Measurements from ENCODE around the gene COX11.

The COX11 gene, protein sequence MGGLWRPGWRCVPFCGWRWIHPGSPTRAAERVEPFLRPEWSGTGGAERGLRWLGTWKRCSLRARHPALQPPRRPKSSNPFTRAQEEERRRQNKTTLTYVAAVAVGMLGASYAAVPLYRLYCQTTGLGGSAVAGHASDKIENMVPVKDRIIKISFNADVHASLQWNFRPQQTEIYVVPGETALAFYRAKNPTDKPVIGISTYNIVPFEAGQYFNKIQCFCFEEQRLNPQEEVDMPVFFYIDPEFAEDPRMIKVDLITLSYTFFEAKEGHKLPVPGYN

DNA sequence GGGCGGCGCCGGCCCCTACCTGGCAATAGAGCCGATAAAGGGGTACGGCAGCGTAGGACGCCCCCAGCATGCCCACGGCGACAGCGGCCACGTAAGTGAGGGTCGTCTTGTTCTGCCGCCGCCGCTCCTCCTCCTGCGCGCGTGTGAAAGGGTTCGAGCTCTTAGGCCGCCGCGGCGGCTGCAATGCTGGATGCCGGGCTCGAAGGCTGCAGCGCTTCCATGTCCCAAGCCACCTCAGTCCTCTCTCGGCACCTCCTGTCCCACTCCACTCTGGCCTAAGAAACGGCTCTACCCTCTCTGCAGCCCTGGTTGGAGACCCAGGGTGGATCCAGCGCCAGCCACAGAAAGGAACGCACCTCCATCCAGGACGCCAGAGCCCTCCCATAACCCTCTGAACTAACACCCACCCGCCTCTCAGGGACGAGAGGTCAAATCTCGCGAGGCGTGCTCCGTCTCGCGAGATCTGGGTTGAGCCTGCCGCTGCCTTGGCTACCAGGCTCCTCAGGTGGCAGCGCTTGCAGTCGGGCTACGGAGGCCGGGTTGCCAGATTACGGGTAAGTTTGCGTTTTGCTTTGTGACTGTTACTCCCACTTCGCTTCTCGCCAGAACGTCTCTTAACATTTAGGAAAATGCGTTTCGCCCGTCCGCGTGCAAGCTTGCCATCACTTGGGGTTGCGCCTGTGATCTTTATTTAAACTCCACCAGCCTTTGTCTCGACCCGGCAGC, at the start of gene COX11, which contains the start of gene STXBP4:
Gene COX11 (minus strand): TSS at position 393 of the 726 bp plus-strand sequence. CDS start 8 bp downstream, at position 385.
Gene STXBP4 (plus strand): TSS at position 504 of the 726 bp plus-strand sequence. CDS start 17,455 bp downstream, outside the sequence.
- H3K4me1 ChIP-seq (ENCODE audit: insufficient read depth, low read length): 0 out of 2 replicates have a peak, but pooled peaks cover 2% of the 10 kb centered on the region

DNA sequence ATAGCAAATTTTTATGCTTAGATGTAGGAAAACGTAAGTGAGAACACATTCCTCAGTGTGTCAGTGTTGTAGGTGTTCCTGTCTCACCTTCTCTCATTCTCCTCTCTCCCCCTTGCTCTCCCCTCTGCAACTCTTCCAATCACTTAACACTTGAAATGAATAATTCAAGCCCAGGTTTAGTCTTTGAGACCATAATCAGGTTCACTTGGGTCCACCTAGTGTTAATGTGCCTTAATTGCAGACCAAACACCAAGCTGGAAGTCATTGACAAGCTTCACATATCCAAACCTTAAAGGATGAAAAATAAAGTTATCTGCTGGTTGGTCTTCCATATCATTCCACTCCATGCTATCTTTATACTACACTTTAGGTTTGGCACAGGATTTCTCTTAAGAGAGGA, 37.1 kb upstream of the COX11 start:
- Histone ChIP-seq H3K9ac (ENCODE audit: low read depth, low read length) (no peak overlapping the region), H3K36me3 (ENCODE audit: insufficient read depth, low read depth, low read length) (peaks cover 19% of the 10 kb centered on the region), H3K27ac (ENCODE audit: low read length) (no peak overlapping the region), H3K4me3 (ENCODE audit: low read length) (no peak overlapping the region), H3K4me1 (ENCODE audit: insufficient read depth, low read length) (no peaks in the 10 kb centered on the region; the same call in 1 of the 2 replicates), H3K9me3 (ENCODE audit: insufficient read depth, low read depth, low read length) (no peaks in the 10 kb centered on the region), H3K27me3 (ENCODE audit: insufficient read depth, low read length) (no peaks in the 10 kb centered on the region)

More for the DNA sequence above, at the start of gene COX11, which contains the start of gene STXBP4:
- peak within 1 kb of the TSS; percentile 86 for H3K9ac ChIP-seq (ENCODE audit: low read depth, low read length)
- H3K27me3 ChIP-seq (ENCODE audit: insufficient read depth, low read length): no peaks in the 10 kb centered on the region
- no peaks in the 10 kb centered on the region for H3K9me3 ChIP-seq (ENCODE audit: insufficient read depth, low read depth, low read length)
- peak within 1 kb of the TSS; percentile 85 for H3K4me3 ChIP-seq (ENCODE audit: low read length)
- peaks cover 26% of the 10 kb centered on the region for H3K36me3 ChIP-seq (ENCODE audit: insufficient read depth, low read depth, low read length)
- peak within 1 kb of the TSS; percentile 67 for H3K27ac ChIP-seq (ENCODE audit: low read length)

DNA sequence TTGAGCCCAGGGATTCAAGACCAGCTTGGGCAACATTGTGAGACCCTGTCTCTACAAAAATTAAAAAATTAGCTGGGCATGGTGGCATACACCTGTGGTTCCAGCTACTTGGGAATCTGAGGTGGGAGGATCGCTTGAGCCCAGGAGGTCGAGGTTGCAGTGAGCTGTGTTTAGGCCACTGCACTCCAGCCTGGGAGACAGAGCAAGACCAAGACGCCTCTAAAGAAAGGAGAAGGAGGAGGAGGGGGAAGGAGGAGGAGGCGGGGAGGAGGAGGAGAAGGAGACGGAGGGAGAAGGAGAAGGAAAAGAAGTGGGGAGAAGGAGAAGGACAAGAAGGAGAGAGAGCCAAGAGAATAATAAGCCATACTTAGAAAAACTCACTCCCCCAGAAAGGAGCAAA, 36.0 kb upstream of the COX11 start:
- peaks cover 26% of the 10 kb centered on the region for H3K36me3 ChIP-seq (ENCODE audit: insufficient read depth, low read depth, low read length)
- H3K9me3 ChIP-seq (ENCODE audit: insufficient read depth, low read depth, low read length): no peaks in the 10 kb centered on the region
- no peaks in the 10 kb centered on the region; the same call in 1 of the 2 replicates for H3K4me1 ChIP-seq (ENCODE audit: insufficient read depth, low read length)
- no peak overlapping the region for H3K27ac ChIP-seq (ENCODE audit: low read length)
- no peaks in the 10 kb centered on the region for H3K27me3 ChIP-seq (ENCODE audit: insufficient read depth, low read length)
- no peak overlapping the region for H3K9ac ChIP-seq (ENCODE audit: low read depth, low read length)
- no peak overlapping the region for H3K4me3 ChIP-seq (ENCODE audit: low read length)

DNA sequence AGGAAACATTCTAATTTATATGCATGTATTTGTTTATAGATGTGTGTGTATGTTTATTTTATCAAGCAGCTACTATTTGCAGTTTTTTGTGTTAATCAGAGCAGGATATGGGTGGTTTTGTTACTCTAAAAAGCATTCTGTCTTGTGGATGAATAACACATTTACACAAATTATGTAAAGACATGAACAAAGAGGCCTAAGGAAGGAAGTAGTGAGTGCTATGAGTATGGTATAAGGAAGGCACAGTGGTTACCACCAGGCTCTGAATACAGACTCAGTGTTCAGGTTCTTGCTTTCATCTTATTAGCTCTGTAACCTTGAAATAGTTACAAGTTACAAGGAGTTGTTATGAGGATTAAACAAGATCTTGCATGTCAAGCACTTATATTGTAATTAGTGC, 34.0 kb upstream of the COX11 start:
- no peaks in the 10 kb centered on the region for H3K9me3 ChIP-seq (ENCODE audit: insufficient read depth, low read depth, low read length)
- no peak overlapping the region for H3K9ac ChIP-seq (ENCODE audit: low read depth, low read length)
- H3K4me3 ChIP-seq (ENCODE audit: low read length): no peak overlapping the region
- no peak overlapping the region for H3K27ac ChIP-seq (ENCODE audit: low read length)
- no peaks in the 10 kb centered on the region for H3K27me3 ChIP-seq (ENCODE audit: insufficient read depth, low read length)
- no peaks in the 10 kb centered on the region; the same call in 1 of the 2 replicates for H3K4me1 ChIP-seq (ENCODE audit: insufficient read depth, low read length)
- H3K36me3 ChIP-seq (ENCODE audit: insufficient read depth, low read depth, low read length): peaks cover 19% of the 10 kb centered on the region

DNA sequence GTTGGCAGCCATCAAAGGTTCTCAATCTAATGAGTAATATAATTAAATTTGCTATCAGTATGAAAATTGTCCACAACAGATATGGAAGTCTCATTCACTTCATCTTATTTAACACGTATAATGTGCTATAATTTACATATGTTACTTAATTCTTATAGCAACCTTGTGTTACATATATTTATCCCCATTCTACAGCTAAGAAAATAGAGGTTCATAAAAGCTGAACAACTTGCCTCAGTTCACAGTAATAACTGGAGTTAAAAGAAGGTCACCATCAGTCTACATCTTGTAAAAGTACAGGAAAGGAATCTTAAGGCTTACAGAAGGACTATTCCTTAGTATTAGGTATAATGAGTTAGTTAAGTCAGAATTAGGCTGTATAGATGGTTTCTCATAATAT, 28.0 kb upstream of the COX11 start:
- no peak overlapping the region for H3K4me3 ChIP-seq (ENCODE audit: low read length)
- H3K9me3 ChIP-seq (ENCODE audit: insufficient read depth, low read depth, low read length): no peaks in the 10 kb centered on the region
- H3K9ac ChIP-seq (ENCODE audit: low read depth, low read length): no peak overlapping the region
- peaks cover 23% of the 10 kb centered on the region for H3K36me3 ChIP-seq (ENCODE audit: insufficient read depth, low read depth, low read length)
- no peak overlapping the region for H3K27ac ChIP-seq (ENCODE audit: low read length)
- H3K27me3 ChIP-seq (ENCODE audit: insufficient read depth, low read length): no peaks in the 10 kb centered on the region
- no peaks in the 10 kb centered on the region for H3K4me1 ChIP-seq (ENCODE audit: insufficient read depth, low read length)

DNA sequence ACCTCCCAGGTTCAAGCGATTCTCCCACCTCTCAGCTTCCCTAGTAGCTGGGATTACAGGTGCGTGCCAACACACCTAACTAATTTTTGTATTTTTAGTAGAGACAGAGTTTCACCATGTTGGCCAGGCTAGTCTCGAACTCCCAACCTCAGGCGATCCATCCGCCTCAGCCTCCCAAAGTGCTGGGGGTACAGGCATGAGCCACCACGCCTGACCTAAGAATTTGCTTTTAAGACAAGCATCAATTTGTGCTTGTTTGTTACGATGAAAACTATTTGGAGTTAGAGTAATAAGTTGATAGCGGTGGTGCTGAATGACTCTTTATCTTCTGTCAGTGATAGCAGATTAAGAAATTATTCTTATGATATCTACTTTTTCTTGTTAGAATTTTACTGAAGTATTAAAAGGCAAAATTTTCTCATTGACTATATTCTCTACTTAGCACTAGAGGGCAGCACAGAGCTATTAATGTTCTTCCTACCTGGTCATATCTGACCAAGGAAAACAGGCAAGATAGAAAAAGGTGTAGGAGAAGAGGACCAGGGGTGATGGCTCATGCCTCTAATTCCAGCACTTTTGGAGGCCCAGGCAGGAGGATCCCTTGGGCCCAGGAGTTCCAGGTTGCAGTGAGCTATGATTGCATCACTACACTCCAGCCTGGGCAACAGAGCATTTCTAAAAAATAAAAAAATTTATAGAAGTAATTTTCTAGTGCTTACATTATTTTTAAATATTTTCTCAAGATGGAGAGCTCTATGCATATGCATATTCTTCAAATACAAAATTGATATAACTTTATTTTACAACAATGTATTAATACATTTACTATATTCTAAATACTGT, 24.6 kb upstream of the COX11 start:
- Histone ChIP-seq H3K9ac (ENCODE audit: low read depth, low read length) (no peak overlapping the region), H3K27me3 (ENCODE audit: insufficient read depth, low read length) (no peaks in the 10 kb centered on the region), H3K4me1 (ENCODE audit: insufficient read depth, low read length) (no peaks in the 10 kb centered on the region), H3K4me3 (ENCODE audit: low read length) (no peak overlapping the region), H3K36me3 (ENCODE audit: insufficient read depth, low read depth, low read length) (peaks cover 12% of the 10 kb centered on the region), H3K27ac (ENCODE audit: low read length) (no peak overlapping the region), H3K9me3 (ENCODE audit: insufficient read depth, low read depth, low read length) (no peaks in the 10 kb centered on the region)

DNA sequence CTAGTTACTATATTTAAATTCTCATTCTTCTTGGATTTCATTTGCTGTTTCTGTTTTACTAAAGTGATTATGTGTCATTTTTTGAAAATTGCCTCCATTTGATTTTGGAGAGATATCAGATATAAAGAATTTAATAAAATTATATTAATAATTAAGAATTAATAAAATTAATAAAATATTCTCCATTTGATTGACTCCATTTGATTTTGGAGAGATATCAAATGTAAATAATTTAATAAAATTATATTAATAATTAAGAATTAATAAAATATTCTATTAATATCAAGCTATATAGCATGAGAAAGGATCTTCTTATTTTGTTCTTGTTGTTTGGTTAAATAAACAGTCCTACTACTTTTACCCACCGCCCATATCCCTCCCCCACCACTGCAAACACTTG, 23.1 kb upstream of the COX11 start:
- Histone ChIP-seq H3K27ac (ENCODE audit: low read length) (no peak overlapping the region), H3K4me3 (ENCODE audit: low read length) (no peak overlapping the region), H3K27me3 (ENCODE audit: insufficient read depth, low read length) (no peaks in the 10 kb centered on the region), H3K4me1 (ENCODE audit: insufficient read depth, low read length) (no peaks in the 10 kb centered on the region), H3K9me3 (ENCODE audit: insufficient read depth, low read depth, low read length) (no peaks in the 10 kb centered on the region), H3K36me3 (ENCODE audit: insufficient read depth, low read depth, low read length) (peaks cover 13% of the 10 kb centered on the region), H3K9ac (ENCODE audit: low read depth, low read length) (no peak overlapping the region)

DNA sequence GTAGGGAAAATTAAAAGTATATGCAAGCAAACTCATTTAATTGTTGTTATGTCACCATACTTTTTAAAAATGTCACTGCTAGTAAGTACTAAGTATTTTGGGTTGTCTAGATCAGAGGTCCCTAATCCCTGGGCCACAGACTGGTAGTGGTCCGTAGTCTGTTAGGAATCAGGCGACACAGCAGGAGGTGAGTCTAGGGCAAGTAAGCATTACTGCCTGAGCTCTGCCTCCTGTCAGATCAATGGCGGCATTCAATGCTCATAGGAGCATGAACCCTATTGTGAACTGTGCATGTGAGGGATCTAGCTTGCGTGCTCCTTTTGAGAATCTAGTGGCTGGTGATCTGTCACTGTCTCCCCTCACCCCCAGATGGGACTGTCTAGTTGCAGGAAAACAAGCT, 21.7 kb upstream of the COX11 start:
- no peaks in the 10 kb centered on the region for H3K4me1 ChIP-seq (ENCODE audit: insufficient read depth, low read length)
- H3K27me3 ChIP-seq (ENCODE audit: insufficient read depth, low read length): no peaks in the 10 kb centered on the region
- no peaks in the 10 kb centered on the region for H3K9me3 ChIP-seq (ENCODE audit: insufficient read depth, low read depth, low read length)
- H3K27ac ChIP-seq (ENCODE audit: low read length): no peak overlapping the region
- H3K36me3 ChIP-seq (ENCODE audit: insufficient read depth, low read depth, low read length): peaks cover 19% of the 10 kb centered on the region
- no peak overlapping the region for H3K9ac ChIP-seq (ENCODE audit: low read depth, low read length)
- H3K4me3 ChIP-seq (ENCODE audit: low read length): no peak overlapping the region

DNA sequence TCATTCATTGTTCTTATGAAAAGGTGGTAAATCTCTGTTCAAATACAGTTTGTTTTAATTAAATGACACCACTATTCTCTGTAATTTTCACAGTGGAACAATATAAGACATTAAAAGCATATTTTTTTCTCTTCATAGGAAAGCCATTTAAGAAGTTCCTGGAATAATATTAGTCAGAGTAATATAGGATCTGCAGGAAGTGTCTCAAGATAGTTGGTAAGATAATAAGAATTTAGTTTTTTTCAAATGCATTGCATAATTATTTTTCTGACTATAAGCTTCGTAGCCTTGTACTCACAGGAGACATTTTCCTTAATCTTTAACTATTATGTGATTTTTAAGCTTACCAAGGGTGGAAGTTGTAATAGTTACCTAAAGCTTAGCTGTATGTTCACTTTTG, 17.0 kb upstream of the COX11 start:
- Histone ChIP-seq H3K9me3 (ENCODE audit: insufficient read depth, low read depth, low read length) (peaks cover 3% of the 10 kb centered on the region; the same call in 1 of the 2 replicates), H3K27ac (ENCODE audit: low read length) (no peak overlapping the region), H3K4me1 (ENCODE audit: insufficient read depth, low read length) (no peaks in the 10 kb centered on the region), H3K27me3 (ENCODE audit: insufficient read depth, low read length) (no peaks in the 10 kb centered on the region), H3K9ac (ENCODE audit: low read depth, low read length) (no peak overlapping the region), H3K36me3 (ENCODE audit: insufficient read depth, low read depth, low read length) (peaks cover 12% of the 10 kb centered on the region), H3K4me3 (ENCODE audit: low read length) (no peak overlapping the region)

DNA sequence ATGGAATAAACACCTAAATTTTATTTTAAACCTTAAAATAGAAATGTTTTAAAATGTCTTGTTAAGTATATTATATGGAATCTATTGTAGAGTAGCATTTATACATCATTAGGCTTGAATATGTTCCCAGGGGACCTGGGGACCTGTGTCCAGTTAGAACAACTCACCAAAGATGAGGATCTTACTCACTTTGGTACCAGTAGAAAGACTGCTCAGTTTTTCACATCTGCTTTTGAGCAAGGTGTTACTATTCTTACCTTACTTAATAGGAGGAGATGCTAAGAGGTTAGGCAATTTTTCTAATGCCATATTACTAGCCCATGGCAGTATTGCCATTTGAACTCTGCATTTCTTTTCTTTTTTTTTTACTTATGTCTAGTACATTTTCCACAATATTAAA, 14.8 kb upstream of the COX11 start:
- Histone ChIP-seq H3K27ac (ENCODE audit: low read length) (no peak overlapping the region), H3K4me1 (ENCODE audit: insufficient read depth, low read length) (no peaks in the 10 kb centered on the region), H3K4me3 (ENCODE audit: low read length) (no peak overlapping the region), H3K9me3 (ENCODE audit: insufficient read depth, low read depth, low read length) (peaks cover 14% of the 10 kb centered on the region; the same call in 1 of the 2 replicates), H3K27me3 (ENCODE audit: insufficient read depth, low read length) (no peaks in the 10 kb centered on the region), H3K9ac (ENCODE audit: low read depth, low read length) (no peak overlapping the region), H3K36me3 (ENCODE audit: insufficient read depth, low read depth, low read length) (peaks cover 12% of the 10 kb centered on the region)

DNA sequence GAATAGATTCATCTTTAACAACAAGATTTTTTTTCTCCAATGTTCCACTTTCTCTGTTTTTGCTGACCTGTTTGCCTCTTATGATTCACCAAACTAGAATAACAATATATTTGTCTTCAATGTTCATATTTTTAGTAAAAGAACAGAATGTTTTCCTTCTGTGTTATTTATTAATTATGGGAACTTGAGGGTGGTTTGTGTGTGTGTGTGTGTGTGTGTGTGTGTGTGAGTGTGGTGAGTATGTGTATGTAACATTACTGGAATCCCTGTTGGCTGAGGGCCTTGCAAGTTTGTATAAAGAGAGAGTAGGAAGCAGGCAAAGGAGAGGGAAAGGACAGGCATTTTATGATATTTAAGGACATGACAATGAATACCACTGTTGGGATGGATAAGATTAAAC, 13.9 kb upstream of the COX11 start:
- Histone ChIP-seq H3K9ac (ENCODE audit: low read depth, low read length) (no peak overlapping the region), H3K36me3 (ENCODE audit: insufficient read depth, low read depth, low read length) (peaks cover 12% of the 10 kb centered on the region), H3K4me1 (ENCODE audit: insufficient read depth, low read length) (no peaks in the 10 kb centered on the region), H3K27ac (ENCODE audit: low read length) (no peak overlapping the region), H3K4me3 (ENCODE audit: low read length) (no peak overlapping the region), H3K27me3 (ENCODE audit: insufficient read depth, low read length) (no peaks in the 10 kb centered on the region), H3K9me3 (ENCODE audit: insufficient read depth, low read depth, low read length) (peaks cover 14% of the 10 kb centered on the region; the same call in 1 of the 2 replicates)
